Chondrocyte (in vitro differentiated cells): ENCODE data around the gene MYBPC1. TPM values are rescaled to one million over a fixed set of nuclear protein-coding genes. Genes with fewer than 3 reads are reported as not detected.
"Not testable (repeated sequence)": the region's sequence is repeated elsewhere in the genome, so short reads cannot be mapped to it uniquely, and the experiment has no call there.

Source experiments
- DNase-seq: peaks from one replicate; pipeline ENCODE4 v3.0.0; 2021; ENCODE audit warnings: mixed read lengths, low spot score
- H3K27ac Mint-ChIP-seq: one replicate; pipeline ENCODE4 v1.8.0; 2021; ENCODE audit warnings: mild to moderate bottlenecking, moderate library complexity, mixed read lengths; ENCODE audit not compliant: unreplicated experiment
- H3K27me3 Mint-ChIP-seq: 2 replicates; pipeline ENCODE4 v1.8.0; 2021; ENCODE audit warnings: low read depth, mixed read lengths
- H3K36me3 Mint-ChIP-seq: 2 replicates; pipeline ENCODE4 v1.8.0; 2021; ENCODE audit warnings: low read depth, mixed read lengths
- H3K4me1 Mint-ChIP-seq: 2 replicates; pipeline ENCODE4 v1.8.0; 2021; ENCODE audit warnings: low read depth, mild to moderate bottlenecking, mixed read lengths
- H3K4me3 Mint-ChIP-seq: one replicate; pipeline ENCODE4 v1.8.0; 2021; ENCODE audit warnings: mild to moderate bottlenecking, moderate library complexity, mixed read lengths; ENCODE audit not compliant: unreplicated experiment
- H3K9me3 Mint-ChIP-seq: 2 replicates; pipeline ENCODE4 v1.8.0; 2021; ENCODE audit warnings: low read depth, mixed read lengths
- total RNA-seq: library from RNA; stranded (reverse); gene quantifications from 3 replicates; pipeline ENCODE4 v1.2.1, GENCODE V29; 2021
- TF ChIP-seq, protein P1 (sequence below): fragments of 200-600 bp; sonication (generic); IDR thresholded peaks from 2 replicates; pipeline ENCODE4 v1.5.0; 2021; ENCODE audit warnings: antibody characterized with exemption, mild to moderate bottlenecking, moderate library complexity

The MYBPC1 gene
- total RNA-seq, 1 donor from 2014 or later = not detected

DNA sequence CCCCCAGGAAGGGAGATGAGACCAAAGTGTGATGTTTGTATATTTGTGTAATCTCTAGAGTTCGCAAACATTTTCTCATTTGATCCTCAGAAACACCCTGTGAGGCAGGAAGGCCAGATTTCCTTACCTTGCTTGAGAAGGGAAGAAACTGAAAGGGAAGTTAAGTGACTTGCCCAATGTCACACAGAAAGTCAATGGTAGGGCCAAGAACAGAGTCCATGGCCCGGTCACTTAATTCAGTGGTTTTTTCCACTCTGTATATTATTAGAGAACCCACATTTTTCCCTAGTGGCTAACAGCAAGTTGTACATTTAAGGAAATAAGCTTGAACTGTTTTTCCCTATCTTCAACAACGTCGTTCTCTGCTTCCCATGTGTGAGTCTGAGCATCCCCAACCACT, 77.1 kb downstream of the MYBPC1 start:
- Mint-ChIP-seq H3K27me3 (no peaks in the 10 kb centered on the region), H3K36me3 (no peaks in the 10 kb centered on the region), H3K4me1 (peaks cover 14% of the 10 kb centered on the region), H3K9me3 (no peaks in the 10 kb centered on the region), H3K27ac (no peak overlapping the region), H3K4me3 (no peak overlapping the region)
- DNase-seq = no peak
- TF ChIP-seq, protein P1, sequence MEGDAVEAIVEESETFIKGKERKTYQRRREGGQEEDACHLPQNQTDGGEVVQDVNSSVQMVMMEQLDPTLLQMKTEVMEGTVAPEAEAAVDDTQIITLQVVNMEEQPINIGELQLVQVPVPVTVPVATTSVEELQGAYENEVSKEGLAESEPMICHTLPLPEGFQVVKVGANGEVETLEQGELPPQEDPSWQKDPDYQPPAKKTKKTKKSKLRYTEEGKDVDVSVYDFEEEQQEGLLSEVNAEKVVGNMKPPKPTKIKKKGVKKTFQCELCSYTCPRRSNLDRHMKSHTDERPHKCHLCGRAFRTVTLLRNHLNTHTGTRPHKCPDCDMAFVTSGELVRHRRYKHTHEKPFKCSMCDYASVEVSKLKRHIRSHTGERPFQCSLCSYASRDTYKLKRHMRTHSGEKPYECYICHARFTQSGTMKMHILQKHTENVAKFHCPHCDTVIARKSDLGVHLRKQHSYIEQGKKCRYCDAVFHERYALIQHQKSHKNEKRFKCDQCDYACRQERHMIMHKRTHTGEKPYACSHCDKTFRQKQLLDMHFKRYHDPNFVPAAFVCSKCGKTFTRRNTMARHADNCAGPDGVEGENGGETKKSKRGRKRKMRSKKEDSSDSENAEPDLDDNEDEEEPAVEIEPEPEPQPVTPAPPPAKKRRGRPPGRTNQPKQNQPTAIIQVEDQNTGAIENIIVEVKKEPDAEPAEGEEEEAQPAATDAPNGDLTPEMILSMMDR = no peak

DNA sequence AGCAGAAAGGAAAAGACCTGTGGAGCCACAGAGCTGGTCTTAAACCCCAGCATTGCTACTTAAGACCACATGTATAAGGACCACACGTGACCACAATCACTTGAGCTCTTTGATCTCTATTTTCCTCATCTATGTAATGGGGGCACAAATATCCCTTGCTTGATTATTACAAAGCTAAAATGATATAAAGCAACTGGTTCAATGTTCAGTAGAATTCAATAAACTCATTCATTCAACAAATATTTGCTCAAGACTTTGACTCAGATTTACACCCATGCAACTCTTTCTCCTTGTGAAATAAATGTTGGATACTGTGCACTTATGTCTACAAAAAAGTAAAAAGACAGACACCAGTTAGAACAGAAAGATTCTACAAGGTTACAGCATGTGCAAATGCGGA, 80.8 kb downstream of the MYBPC1 start:
- Mint-ChIP-seq H3K4me3 (no peak overlapping the region), H3K9me3 (no peaks in the 10 kb centered on the region), H3K27me3 (no peaks in the 10 kb centered on the region), H3K36me3 (no peaks in the 10 kb centered on the region), H3K27ac (no peak overlapping the region), H3K4me1 (peaks cover 4% of the 10 kb centered on the region)
- TF ChIP-seq, protein P1 = no peak
- no peak for DNase-seq

DNA sequence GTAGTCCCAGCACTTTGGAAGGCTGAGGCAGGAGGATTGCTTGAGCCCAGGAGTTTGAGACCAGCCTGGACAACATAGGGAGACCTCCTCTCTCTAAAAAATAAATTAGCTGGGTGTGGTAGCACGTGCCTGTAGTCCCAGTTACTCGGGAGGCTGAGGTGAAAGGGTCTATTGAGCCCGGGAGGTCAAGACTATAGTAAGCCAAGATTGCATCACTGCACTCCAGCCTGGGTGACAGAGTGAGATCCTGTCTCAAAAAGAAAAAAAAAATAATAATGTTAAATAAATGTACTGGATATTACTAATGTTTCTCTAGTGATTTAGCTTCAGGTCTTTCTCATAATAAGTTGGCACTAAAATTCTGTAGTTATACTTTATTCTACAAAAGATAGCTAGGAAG, 81.7 kb downstream of the MYBPC1 start:
- H3K27me3 Mint-ChIP-seq, H3K36me3 Mint-ChIP-seq, H3K27ac Mint-ChIP-seq, H3K4me3 Mint-ChIP-seq, H3K4me1 Mint-ChIP-seq, DNase-seq, H3K9me3 Mint-ChIP-seq: not testable (repeated sequence)

DNA sequence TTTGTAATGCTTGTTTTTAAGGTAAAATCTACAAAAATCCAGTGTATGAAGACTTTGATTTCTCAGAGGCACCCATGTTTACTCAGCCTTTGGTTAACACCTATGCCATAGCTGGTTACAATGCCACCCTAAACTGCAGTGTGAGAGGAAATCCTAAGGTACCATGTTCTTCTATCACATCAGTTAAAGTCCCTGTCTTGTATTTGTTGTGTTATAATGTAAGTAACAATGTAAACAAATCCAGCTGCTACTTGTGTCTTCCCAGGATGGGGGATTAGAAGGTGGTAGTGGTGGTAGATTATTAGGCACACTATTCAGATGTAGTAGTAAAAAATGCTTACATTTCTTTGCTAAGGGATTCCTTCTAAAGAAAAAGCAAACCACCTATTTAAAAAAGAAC, 83.3 kb downstream of the MYBPC1 start:
- no peaks in the 10 kb centered on the region for H3K27me3 Mint-ChIP-seq
- H3K4me1 Mint-ChIP-seq = peaks cover 5% of the 10 kb centered on the region
- H3K36me3 Mint-ChIP-seq = no peaks in the 10 kb centered on the region
- H3K27ac Mint-ChIP-seq = no peak overlapping the region
- no peak for DNase-seq
- TF ChIP-seq, protein P1 = no peak
- H3K4me3 Mint-ChIP-seq = no peak overlapping the region
- H3K9me3 Mint-ChIP-seq = no peaks in the 10 kb centered on the region

DNA sequence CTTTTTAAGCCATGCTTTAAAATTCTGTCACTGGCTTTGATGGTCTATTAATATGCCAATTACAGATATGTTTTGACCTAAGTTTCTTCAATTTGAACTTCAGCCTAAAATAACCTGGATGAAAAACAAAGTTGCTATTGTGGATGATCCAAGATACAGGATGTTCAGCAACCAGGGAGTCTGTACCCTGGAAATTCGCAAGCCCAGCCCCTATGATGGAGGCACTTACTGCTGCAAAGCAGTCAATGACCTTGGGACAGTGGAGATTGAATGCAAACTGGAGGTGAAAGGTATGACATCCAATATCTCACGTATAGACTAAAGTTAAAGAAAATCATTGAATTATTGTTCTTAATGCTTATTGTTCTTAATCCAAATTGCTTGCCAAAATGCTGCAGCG, 85.5 kb downstream of the MYBPC1 start:
- TF ChIP-seq, protein P1 = no peak
- H3K36me3 Mint-ChIP-seq = no peaks in the 10 kb centered on the region
- H3K27me3 Mint-ChIP-seq = no peaks in the 10 kb centered on the region
- DNase-seq = no peak
- H3K4me1 Mint-ChIP-seq = peaks cover 5% of the 10 kb centered on the region
- H3K27ac Mint-ChIP-seq = no peak overlapping the region
- H3K9me3 Mint-ChIP-seq = no peaks in the 10 kb centered on the region
- no peak overlapping the region for H3K4me3 Mint-ChIP-seq

DNA sequence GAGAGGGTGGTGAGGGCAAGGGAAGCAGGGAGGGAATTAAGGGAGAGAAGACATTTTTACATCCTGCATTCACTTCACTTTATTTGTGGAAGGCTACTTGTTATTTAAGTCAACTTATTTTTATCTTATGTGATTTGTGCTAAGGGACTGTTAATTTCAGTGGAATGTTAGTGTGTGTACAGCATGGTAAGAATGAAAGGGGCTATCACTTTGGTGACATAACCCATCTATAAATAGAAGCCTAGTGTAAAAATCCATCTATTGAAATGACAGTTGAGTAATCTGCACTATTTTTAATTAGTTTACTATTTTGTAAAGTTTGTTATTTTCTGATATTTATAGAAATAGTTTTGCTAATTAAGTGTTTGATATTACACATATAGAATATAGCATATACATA, 85.9 kb downstream of the MYBPC1 start:
- Mint-ChIP-seq H3K27ac (no peak overlapping the region), H3K4me1 (peaks cover 5% of the 10 kb centered on the region), H3K27me3 (no peaks in the 10 kb centered on the region), H3K4me3 (no peak overlapping the region), H3K36me3 (no peaks in the 10 kb centered on the region), H3K9me3 (no peaks in the 10 kb centered on the region)
- DNase-seq = no peak
- TF ChIP-seq, protein P1 = no peak

DNA sequence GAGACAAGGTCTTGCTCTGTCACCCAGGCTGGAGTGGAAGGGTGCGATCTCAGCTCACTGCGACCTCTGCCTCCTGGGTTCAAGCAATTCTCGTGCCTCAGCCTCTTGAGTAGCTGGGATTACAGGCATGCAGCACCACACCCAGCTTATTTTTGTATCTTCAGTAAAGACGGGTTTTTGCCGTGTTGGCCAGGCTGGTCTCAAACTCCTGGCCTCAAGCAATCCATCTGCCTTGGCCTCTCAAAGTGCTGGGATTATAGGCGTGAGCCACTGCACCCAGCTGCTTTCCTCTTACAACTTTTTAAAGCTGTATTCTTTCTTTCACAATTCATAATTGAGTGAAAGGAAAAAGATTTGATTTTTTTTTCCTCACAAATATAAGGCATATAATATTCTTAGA, 86.9 kb downstream of the MYBPC1 start:
- H3K9me3 Mint-ChIP-seq, H3K4me3 Mint-ChIP-seq, H3K36me3 Mint-ChIP-seq, H3K4me1 Mint-ChIP-seq, H3K27me3 Mint-ChIP-seq, DNase-seq, H3K27ac Mint-ChIP-seq: not testable (repeated sequence)
